Measurements from ENCODE around the gene ANKRD40.

ANKRD40 gene

GRCh38 chr17:50645748-50646682 is 61.7 kb downstream of the ANKRD40 start:
- DNase-seq, result no peak

Data from NCI-H187 treated with DMSO at 0.1 percent for 48 hours (cell line).